Caco-2 (cell line): Measurements from ENCODE around the gene ATG14. TPM values are rescaled to one million over a fixed set of nuclear protein-coding genes. Genes with fewer than 3 reads are reported as not detected.

Experiments used
- BruUV-seq: library from RNA; stranded (reverse); fragments of 400-500 nt; replicated peaks from 2 replicates; lab custom pipeline; 2021; lab: Mats Ljungman, UMichigan
- CTCF ChIA-PET: fragments of 300-600 bp; sonication (Branson Sonifier 250); formaldehyde crosslinking; loops from one replicate; lab custom pipeline; 2022; ENCODE audit warnings: antibody characterized with exemption; lab: Charles Lee
- POLR2A ChIA-PET: fragments of 300-600 bp; sonication (Branson Sonifier 250); formaldehyde crosslinking; loops from one replicate; lab custom pipeline; 2022; ENCODE audit warnings: antibody characterized with exemption; lab: Charles Lee
- DNase-seq, 2 experiments: peaks; one replicate each; pipeline versions ENCODE4 v3.0.0 to v3.0.0-alpha.2; 2020 to 2022
- H3K27me3 ChIP-seq: replicated peaks from 2 replicates; pipeline ENCODE4 v1.6.0; 2011; ENCODE audit warnings: low read length; ENCODE audit not compliant: control insufficient read depth, insufficient read depth
- H3K36me3 ChIP-seq: 2 replicates; pipeline ENCODE4 v1.5.1; 2011; ENCODE audit warnings: low read length; ENCODE audit not compliant: control insufficient read depth, insufficient read depth
- H3K4me1 ChIP-seq: fragments of 250-450 bp; sonication (Bioruptor Pico); 2 replicates; pipeline ENCODE4 v1.5.1; 2020; ENCODE audit warnings: mild to moderate bottlenecking
- H3K4me3 ChIP-seq: 2 replicates; pipeline ENCODE4 v1.5.1; 2011; ENCODE audit warnings: low read depth, mild to moderate bottlenecking, control low read depth, low read length
- H3K9me3 ChIP-seq: fragments of 250-450 bp; sonication (Bioruptor Pico); 2 replicates; pipeline ENCODE4 v1.5.1; 2020; ENCODE audit warnings: mild to moderate bottlenecking, moderate library complexity
- H3K27ac Mint-ChIP-seq: one replicate; pipeline ENCODE4 v1.8.0; 2022; ENCODE audit warnings: mixed read lengths; ENCODE audit not compliant: unreplicated experiment
- H3K27me3 Mint-ChIP-seq: one replicate; pipeline ENCODE4 v1.8.0; 2022; ENCODE audit warnings: mixed read lengths; ENCODE audit not compliant: insufficient read depth, unreplicated experiment
- H3K36me3 Mint-ChIP-seq: one replicate; pipeline ENCODE4 v1.8.0; 2022; ENCODE audit warnings: mild to moderate bottlenecking, mixed read lengths; ENCODE audit not compliant: insufficient read depth, unreplicated experiment
- H3K4me1 Mint-ChIP-seq: one replicate; pipeline ENCODE4 v1.8.0; 2022; ENCODE audit warnings: low read depth, mixed read lengths; ENCODE audit not compliant: unreplicated experiment
- H3K4me3 Mint-ChIP-seq: one replicate; pipeline ENCODE4 v1.8.0; 2022; ENCODE audit warnings: mild to moderate bottlenecking, moderate library complexity, mixed read lengths; ENCODE audit not compliant: unreplicated experiment
- H3K9me3 Mint-ChIP-seq: one replicate; pipeline ENCODE4 v1.8.0; 2022; ENCODE audit warnings: mixed read lengths; ENCODE audit not compliant: unreplicated experiment
- CTCF ChIP-seq, 2 experiments: fragments of 200-600 bp in 1 of 2; IDR thresholded peaks; 1 replicate in 1 of 2; 2 replicates in 1 of 2; pipeline versions ENCODE4 v1.5.1 to v1.8.0; 2011 to 2022; ENCODE audit warnings: antibody characterized with exemption in 1 of 2, control low read depth in 1 of 2, inconsistent platforms in 1 of 2, low read depth in 1 of 2, low read length in 1 of 2, mild to moderate bottlenecking in 1 of 2, moderate library complexity in 1 of 2; ENCODE audit not compliant: insufficient read depth in 1 of 2, severe bottlenecking in 1 of 2, unreplicated experiment in 1 of 2
- intact Hi-C: fragments of 100-400 bp; cut with micrococcal nuclease; formaldehyde crosslinking; loops from one replicate; pipeline ENCODE4 v1.10.0; 2022; ENCODE audit not compliant: unreplicated experiment
- total RNA-seq: library from RNA; stranded (reverse); gene quantifications from 2 replicates; pipeline ENCODE4 v1.2.3, GENCODE V29; 2022

ATG14 gene
- total RNA-seq, 1 experiment from 2014 or later: 13.1 TPM

GRCh38 chr14:55349565-55349964, 62.1 kb downstream of the ATG14 start:
- CTCF ChIA-PET: no interaction called here
- no TSS peak for BruUV-seq
- Histone ChIP-seq H3K36me3 (peaks cover 6% of the 10 kb centered on the region), H3K9me3 (no peaks in the 10 kb centered on the region), H3K4me1 (peaks cover 12% of the 10 kb centered on the region; the same call in 1 of the 2 replicates), H3K4me3 (no peak overlapping the region), H3K27me3 (no peaks in the 10 kb centered on the region)
- POLR2A ChIA-PET: no interaction called here
- no peak overlapping the region for H3K4me3 Mint-ChIP-seq
- H3K9me3 Mint-ChIP-seq: no peaks in the 10 kb centered on the region
- no peak overlapping the region for H3K27ac Mint-ChIP-seq
- peaks cover 29% of the 10 kb centered on the region for H3K4me1 Mint-ChIP-seq
- H3K27me3 Mint-ChIP-seq: no peaks in the 10 kb centered on the region
- no peak for TF ChIP-seq CTCF (IDR thresholded peaks at IDR 0.05; ENCODE audit: insufficient read depth in 1 of 2, low read depth in 1 of 2, low read length in 1 of 2, severe bottlenecking in 1 of 2, unreplicated experiment in 1 of 2)
- DNase-seq: no peak
- intact Hi-C loops: no loop called here
- peaks cover 26% of the 10 kb centered on the region for H3K36me3 Mint-ChIP-seq

GRCh38 chr14:55348766-55349453, 62.7 kb downstream of the ATG14 start:
- CTCF ChIA-PET: interaction anchor here (0.6 kb wide), 1 partner anchor 32 kb away, joined by 3 read pairs; no protein-coding TSS in a partner anchor
- no peak for TF ChIP-seq CTCF (IDR thresholded peaks at IDR 0.05; ENCODE audit: insufficient read depth in 1 of 2, low read depth in 1 of 2, low read length in 1 of 2, severe bottlenecking in 1 of 2, unreplicated experiment in 1 of 2)

GRCh38 chr14:55347748-55348147, 63.9 kb downstream of the ATG14 start:
- DNase-seq: no peak
- peaks cover 22% of the 10 kb centered on the region for H3K4me1 Mint-ChIP-seq
- H3K36me3 ChIP-seq: peaks cover 6% of the 10 kb centered on the region
- H3K9me3 Mint-ChIP-seq: no peaks in the 10 kb centered on the region
- H3K36me3 Mint-ChIP-seq: peaks cover 20% of the 10 kb centered on the region
- no peak for TF ChIP-seq CTCF (IDR thresholded peaks at IDR 0.05; ENCODE audit: insufficient read depth in 1 of 2, low read depth in 1 of 2, low read length in 1 of 2, severe bottlenecking in 1 of 2, unreplicated experiment in 1 of 2)
- ChIA-PET POLR2A (no interaction called here), CTCF (no interaction called here)
- H3K9me3 ChIP-seq: no peaks in the 10 kb centered on the region
- BruUV-seq: no TSS peak
- no peak overlapping the region for H3K4me3 Mint-ChIP-seq
- H3K27me3 Mint-ChIP-seq: no peaks in the 10 kb centered on the region
- H3K4me1 ChIP-seq: peaks cover 12% of the 10 kb centered on the region; the same call in 1 of the 2 replicates
- intact Hi-C loops: no loop called here
- no peak overlapping the region for H3K27ac Mint-ChIP-seq
- no peaks in the 10 kb centered on the region for H3K27me3 ChIP-seq
- H3K4me3 ChIP-seq: no peak overlapping the region

More at GRCh38 chr14:55348766-55349453, 62.7 kb downstream of the ATG14 start:
- Mint-ChIP-seq H3K9me3 (no peaks in the 10 kb centered on the region), H3K27me3 (no peaks in the 10 kb centered on the region), H3K4me1 (peaks cover 26% of the 10 kb centered on the region), H3K27ac (no peak overlapping the region), H3K36me3 (peaks cover 24% of the 10 kb centered on the region), H3K4me3 (no peak overlapping the region)
- Histone ChIP-seq H3K27me3 (no peaks in the 10 kb centered on the region), H3K4me3 (no peak overlapping the region), H3K36me3 (peaks cover 6% of the 10 kb centered on the region), H3K4me1 (peaks cover 12% of the 10 kb centered on the region; the same call in 1 of the 2 replicates), H3K9me3 (no peaks in the 10 kb centered on the region)
- BruUV-seq: no TSS peak
- no peak for DNase-seq
- POLR2A ChIA-PET: no interaction called here
- intact Hi-C loops: no loop called here
